HL-60 (cell line): ENCODE results near the gene NPHP4.

ENCODE experiments used
- CTCF ChIP-seq: IDR thresholded peaks from one replicate; pipeline ENCODE4 v1.5.1; 2011; ENCODE audit warnings: low read length, control low read depth, inconsistent platforms; ENCODE audit not compliant: insufficient read depth
- GABPA ChIP-seq: IDR thresholded peaks from 2 replicates; pipeline ENCODE4 v1.6.1; 2012; ENCODE audit warnings: low read depth
- POLR2AphosphoS5 ChIP-seq: IDR thresholded peaks from 2 replicates; pipeline ENCODE4 v1.6.1; 2012; ENCODE audit warnings: low read depth
- REST ChIP-seq: IDR thresholded peaks from 2 replicates; pipeline ENCODE4 v1.6.1; 2012; ENCODE audit warnings: low read depth; ENCODE audit not compliant: insufficient replicate concordance
- SPI1 ChIP-seq: IDR thresholded peaks from 2 replicates; pipeline ENCODE4 v1.6.1; 2012; ENCODE audit warnings: low read depth, mild to moderate bottlenecking, borderline replicate concordance

GRCh38 chr1:5937373-5937857 is 54.8 kb downstream of the NPHP4 start:
- no peak for TF ChIP-seq CTCF
- TF ChIP-seq SPI1: no peak
- TF ChIP-seq REST: no peak
- TF ChIP-seq POLR2AphosphoS5: no peak
- no peak for TF ChIP-seq GABPA
